C4-2B (cell line): ENCODE data around the gene PYROXD2.

Experiments
- H3K27ac ChIP-seq: fragments of 450-650 bp; 2 replicates; pipeline ENCODE4 v1.5.1; 2017
- ZFX ChIP-seq: fragments of 450-650 bp; IDR thresholded peaks from 2 replicates; pipeline ENCODE4 v1.6.1; 2017
- TF ChIP-seq, protein P1 (sequence below): fragments of 450-650 bp; conservative IDR thresholded peaks from 2 replicates; pipeline ENCODE4 v1.5.1; 2017; ENCODE audit warnings: mild to moderate bottlenecking

Gene PYROXD2

DNA sequence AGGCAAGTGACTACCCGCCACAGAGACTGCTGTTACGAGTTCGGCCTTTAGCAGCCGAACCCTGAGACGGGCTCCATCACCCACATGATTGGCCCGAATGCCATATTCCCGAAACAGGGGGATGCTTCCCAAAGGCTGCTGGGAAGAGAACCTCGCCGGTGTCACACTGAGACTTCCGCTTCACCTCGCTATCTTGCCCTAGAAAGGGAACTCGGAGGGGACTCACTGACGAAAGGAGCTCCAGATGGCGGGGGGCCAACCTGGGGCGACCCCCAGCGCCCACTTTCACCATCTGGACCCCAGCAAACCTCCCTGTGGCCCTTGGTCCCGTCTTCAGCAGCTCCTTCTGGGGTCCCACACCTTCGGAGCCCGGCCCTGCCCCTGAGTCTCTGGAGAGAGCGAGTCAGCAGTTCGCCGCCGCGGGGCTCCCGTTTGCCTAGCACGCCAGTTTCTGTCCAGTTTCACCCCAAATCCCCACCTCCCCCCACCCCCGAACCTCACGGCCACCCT, 31.2 kb upstream of the PYROXD2 start:
- H3K27ac ChIP-seq: peak overlapping the region; percentile 74

DNA sequence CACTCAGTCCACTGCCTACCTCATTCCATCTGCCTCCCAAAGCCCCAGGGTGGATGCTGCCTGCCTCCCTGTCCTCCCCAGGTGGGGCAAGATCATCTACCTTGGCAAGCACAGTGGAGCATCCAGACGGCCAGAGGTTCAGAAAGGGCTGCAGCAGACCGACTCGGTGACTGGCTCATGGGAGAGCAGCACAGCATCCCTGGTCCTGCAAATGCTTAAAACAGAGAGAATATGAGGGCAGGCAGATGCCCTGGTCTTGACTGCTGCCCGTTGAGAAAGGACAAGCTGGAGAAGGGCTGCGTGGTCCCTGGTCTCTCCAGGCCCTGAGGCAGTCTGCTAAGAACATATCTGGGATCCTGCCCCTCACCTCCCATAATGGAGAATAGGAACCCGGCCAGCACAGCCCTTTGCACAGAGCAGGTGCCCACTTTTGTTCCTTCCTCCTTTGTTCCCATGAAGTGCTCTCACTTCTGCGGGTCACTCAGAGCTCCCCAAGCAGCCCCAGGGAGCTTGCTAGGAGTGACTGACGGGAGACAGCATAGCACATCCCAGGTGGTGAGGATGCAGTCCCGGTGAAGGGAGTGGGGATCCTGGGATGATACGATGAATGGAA, 30.3 kb upstream of the PYROXD2 start:
- TF ChIP-seq, protein P1, sequence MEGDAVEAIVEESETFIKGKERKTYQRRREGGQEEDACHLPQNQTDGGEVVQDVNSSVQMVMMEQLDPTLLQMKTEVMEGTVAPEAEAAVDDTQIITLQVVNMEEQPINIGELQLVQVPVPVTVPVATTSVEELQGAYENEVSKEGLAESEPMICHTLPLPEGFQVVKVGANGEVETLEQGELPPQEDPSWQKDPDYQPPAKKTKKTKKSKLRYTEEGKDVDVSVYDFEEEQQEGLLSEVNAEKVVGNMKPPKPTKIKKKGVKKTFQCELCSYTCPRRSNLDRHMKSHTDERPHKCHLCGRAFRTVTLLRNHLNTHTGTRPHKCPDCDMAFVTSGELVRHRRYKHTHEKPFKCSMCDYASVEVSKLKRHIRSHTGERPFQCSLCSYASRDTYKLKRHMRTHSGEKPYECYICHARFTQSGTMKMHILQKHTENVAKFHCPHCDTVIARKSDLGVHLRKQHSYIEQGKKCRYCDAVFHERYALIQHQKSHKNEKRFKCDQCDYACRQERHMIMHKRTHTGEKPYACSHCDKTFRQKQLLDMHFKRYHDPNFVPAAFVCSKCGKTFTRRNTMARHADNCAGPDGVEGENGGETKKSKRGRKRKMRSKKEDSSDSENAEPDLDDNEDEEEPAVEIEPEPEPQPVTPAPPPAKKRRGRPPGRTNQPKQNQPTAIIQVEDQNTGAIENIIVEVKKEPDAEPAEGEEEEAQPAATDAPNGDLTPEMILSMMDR: no peak
- TF ChIP-seq ZFX: no peak
- H3K27ac ChIP-seq: no peak overlapping the region

More for the DNA sequence above, 31.2 kb upstream of the PYROXD2 start:
- TF ChIP-seq, protein P1: no peak
- no peak for TF ChIP-seq ZFX

DNA sequence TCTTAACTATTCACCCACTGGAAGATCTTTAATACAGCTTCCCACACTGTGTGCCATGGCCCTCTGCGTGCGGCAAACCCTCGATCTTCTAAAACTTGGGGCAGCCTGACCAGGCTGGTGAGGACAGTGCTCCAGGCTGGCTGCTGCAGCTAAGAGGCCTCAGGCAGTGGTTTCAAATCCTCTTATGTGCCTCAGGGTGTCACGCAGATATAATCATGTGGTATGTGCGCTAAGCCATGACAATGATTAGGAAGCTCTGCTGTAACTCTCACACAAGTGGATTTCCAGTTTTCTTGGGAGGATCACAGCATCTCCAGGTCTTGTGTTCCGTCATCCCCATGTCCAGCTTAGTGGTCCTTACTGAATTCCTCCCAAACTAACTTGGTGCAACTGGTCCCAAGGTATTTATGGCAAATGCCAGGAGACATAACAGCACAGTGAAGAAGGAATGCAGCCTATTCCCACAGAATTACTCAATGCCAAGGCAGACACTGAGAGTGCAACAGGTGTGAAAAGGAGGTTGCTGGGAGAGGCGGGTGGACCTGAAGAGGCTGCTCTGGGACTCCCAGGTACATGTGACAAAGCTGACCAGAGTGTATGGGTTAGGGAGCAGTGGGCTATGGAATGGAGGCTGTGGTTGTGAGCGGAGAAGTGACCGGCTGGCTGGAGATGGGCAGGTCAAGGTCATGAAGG, 29.5 kb upstream of the PYROXD2 start:
- H3K27ac ChIP-seq: no peak overlapping the region
- TF ChIP-seq ZFX: no peak
- TF ChIP-seq, protein P1: no peak

DNA sequence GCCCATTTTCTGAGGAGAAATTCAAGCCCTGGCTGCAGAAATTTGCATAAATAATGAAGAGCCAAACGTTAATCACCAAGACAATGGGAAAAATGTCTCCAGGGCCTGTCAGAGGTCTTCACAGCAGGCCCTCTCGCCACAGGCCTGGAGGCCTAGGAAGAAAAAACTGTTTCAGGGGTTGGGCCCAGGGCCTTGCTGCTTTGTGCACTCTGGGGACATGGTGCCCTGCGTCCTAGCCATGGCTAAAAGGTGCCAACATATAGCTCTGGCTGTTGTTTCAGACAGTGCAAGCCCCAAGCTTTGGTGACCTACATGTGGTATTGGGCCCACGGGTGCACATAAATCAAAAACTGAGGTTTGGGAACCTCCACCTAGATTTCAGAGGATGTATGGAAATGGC, 23.7 kb upstream of the PYROXD2 start:
- H3K27ac ChIP-seq: no peak overlapping the region
- TF ChIP-seq ZFX: no peak
- TF ChIP-seq, protein P1: no peak

DNA sequence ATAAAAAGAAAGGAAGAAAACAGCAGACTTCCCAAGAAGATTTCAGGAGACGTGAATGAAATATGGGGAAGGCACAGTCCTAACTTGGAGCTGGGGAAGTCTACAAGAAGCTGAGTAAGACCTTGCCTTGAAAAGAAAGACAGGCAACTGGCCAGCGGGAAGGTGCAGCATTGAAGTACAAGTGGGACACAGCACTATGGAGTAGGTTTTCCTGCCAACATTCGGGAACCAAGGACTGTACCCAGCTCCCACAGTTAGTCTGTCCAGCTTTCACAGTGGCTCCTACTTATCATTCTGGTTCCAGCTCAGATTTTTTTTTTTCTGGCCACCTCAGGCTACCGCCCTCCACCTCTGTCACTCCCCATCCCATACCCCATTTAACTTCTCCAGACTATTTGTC, 21.7 kb upstream of the PYROXD2 start:
- H3K27ac ChIP-seq: no peak overlapping the region
- TF ChIP-seq, protein P1: no peak
- no peak for TF ChIP-seq ZFX

DNA sequence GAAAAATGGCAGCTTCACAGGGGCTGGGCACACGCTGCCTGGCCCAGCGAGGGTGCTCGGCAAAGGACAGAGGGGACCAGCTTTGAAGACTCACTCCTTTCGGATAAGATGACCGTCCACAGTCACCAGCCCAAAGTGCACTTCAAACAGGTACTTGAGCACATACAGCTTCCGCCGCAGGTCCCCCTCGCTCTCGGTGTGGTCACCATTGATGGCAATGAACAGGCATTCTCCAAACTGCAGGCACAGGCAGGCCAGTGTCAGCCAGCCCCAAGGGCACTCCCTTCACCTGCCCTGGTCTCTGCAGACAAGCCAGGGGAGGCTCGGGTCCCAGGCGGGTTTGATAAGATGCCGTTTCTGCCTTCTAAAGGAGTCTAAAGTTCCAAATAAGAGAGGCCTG, 20.2 kb upstream of the PYROXD2 start:
- H3K27ac ChIP-seq: no peak overlapping the region
- no peak for TF ChIP-seq ZFX
- TF ChIP-seq, protein P1: no peak

DNA sequence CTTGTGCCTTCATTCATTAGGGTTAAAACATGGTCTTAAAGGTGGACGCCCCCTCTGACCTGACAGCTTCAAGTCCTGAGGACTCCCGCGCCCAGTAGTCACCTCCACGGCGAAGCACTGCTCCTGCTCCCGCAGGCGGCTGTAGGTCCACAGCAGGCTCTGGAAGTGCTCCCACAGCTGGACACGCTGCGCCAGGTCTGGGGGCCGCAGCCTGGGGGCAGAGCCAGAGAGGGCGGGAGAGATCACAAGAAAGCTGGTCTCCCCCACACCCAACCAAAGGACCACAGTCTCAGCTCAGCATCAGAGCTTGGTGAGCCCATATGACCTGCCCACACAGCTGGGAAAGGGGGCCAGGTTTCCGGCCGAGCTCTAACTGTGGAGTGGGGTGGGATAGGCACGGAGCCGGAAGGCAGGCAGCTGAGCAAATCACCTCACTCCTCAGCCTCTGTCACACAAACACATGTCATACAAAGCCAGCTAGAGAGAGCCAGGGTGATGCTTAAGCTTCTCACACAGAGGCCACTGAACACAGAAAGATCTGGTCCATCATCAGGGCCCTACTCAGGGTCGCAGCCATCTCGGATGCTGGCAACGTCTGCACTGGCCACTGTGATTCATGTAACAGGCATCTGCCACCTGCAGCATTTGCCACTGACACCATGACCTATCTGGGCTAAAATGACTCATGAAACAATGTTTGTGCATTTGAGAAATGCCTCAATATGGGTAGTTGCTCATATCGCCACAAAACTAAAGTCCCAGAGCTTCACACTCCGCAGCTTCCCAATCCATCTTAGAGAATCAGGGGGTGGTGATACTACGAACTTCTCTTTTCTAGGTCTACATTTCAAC, 19.1 kb upstream of the PYROXD2 start:
- no peak overlapping the region for H3K27ac ChIP-seq
- TF ChIP-seq, protein P1: no peak
- TF ChIP-seq ZFX: no peak
